Glutamatergic neuron (in vitro differentiated cells): ENCODE measurements around the gene GABRA4. TPM values are rescaled to one million over a fixed set of nuclear protein-coding genes. Genes with fewer than 3 reads are reported as not detected.
A peak's percentile ranks its signal among the peaks of the same experiment; 100 is the strongest.

Experiments
- DNase-seq: peaks from one replicate; pipeline ENCODE4 v3.0.0; 2022
- H3K27ac Mint-ChIP-seq: one replicate; pipeline ENCODE4 v1.8.0; 2020; ENCODE audit warnings: mild to moderate bottlenecking, mixed read lengths, inconsistent platforms; ENCODE audit not compliant: unreplicated experiment
- H3K27me3 Mint-ChIP-seq: one replicate; pipeline ENCODE4 v1.8.0; 2020; ENCODE audit warnings: mild to moderate bottlenecking, moderate library complexity, mixed read lengths, inconsistent platforms; ENCODE audit not compliant: unreplicated experiment
- H3K36me3 Mint-ChIP-seq: one replicate; pipeline ENCODE4 v1.8.0; 2020; ENCODE audit warnings: mild to moderate bottlenecking, mixed read lengths, inconsistent platforms; ENCODE audit not compliant: unreplicated experiment
- H3K4me1 Mint-ChIP-seq: one replicate; pipeline ENCODE4 v1.8.0; 2020; ENCODE audit warnings: mild to moderate bottlenecking, low read depth, mixed read lengths, inconsistent platforms; ENCODE audit not compliant: unreplicated experiment
- H3K4me3 Mint-ChIP-seq: one replicate; pipeline ENCODE4 v1.8.0; 2020; ENCODE audit warnings: mild to moderate bottlenecking, mixed read lengths, inconsistent platforms; ENCODE audit not compliant: unreplicated experiment
- H3K9me3 Mint-ChIP-seq: one replicate; pipeline ENCODE4 v1.8.0; 2020; ENCODE audit warnings: mild to moderate bottlenecking, moderate library complexity, mixed read lengths, inconsistent platforms; ENCODE audit not compliant: unreplicated experiment
- CTCF ChIP-seq: fragments of 200-600 bp; sonication (generic); IDR thresholded peaks from one replicate; pipeline ENCODE4 v1.5.0; 2021; ENCODE audit not compliant: partially characterized antibody, unreplicated experiment
- total RNA-seq: library from RNA; stranded (reverse); fragmentation: NEBNext Ultra II Directional; extraction: Animal tissue kit (Norgen Biotek cat#: 25700); gene quantifications from one replicate; pipeline ENCODE4 v1.2.1, GENCODE V29; 2021; ENCODE audit not compliant: unreplicated experiment

GABRA4 gene
- total RNA-seq, 1 donor from 2014 or later: not detected

GRCh38 chr4:46999566-46999965, 6.2 kb upstream of the GABRA4 start:
- no peak for TF ChIP-seq CTCF
- no peaks in the 10 kb centered on the region for H3K9me3 Mint-ChIP-seq
- H3K36me3 Mint-ChIP-seq: no peaks in the 10 kb centered on the region
- H3K27ac Mint-ChIP-seq: no peak overlapping the region
- no peaks in the 10 kb centered on the region for H3K27me3 Mint-ChIP-seq
- H3K4me3 Mint-ChIP-seq: no peak overlapping the region
- no peak for DNase-seq
- no peaks in the 10 kb centered on the region for H3K4me1 Mint-ChIP-seq

GRCh38 chr4:46994007-46994405, 625 bp upstream of the GABRA4 start:
- H3K4me3 Mint-ChIP-seq: peak overlapping the region; percentile 91
- H3K36me3 Mint-ChIP-seq: no peaks in the 10 kb centered on the region
- peaks cover 9% of the 10 kb centered on the region for H3K4me1 Mint-ChIP-seq
- DNase-seq: peak; percentile 14
- no peak for TF ChIP-seq CTCF
- no peaks in the 10 kb centered on the region for H3K9me3 Mint-ChIP-seq
- peaks cover 19% of the 10 kb centered on the region for H3K27me3 Mint-ChIP-seq
- no peak overlapping the region for H3K27ac Mint-ChIP-seq

DNA sequence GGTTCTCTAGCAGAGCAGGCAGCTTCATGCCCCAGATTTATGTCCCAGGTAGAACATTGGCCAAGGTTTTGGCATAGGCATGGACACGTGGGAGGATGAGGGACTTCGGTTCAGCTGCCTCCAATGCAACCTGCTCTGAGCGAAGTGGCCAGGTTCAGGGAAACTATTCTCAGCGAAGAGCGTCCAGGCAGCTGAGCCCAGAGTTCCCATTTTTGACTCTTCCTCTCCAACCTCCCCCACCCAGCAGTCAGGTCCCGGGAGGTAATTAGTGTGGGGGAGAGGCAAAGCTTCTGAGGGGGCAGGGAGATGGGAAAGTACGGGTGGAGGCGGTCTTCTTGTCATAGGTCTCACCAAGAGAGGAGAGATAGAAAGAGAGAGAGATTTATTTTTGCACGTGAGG, 1.0 kb downstream of the GABRA4 start:
- no peak for DNase-seq
- peak overlapping the region; percentile 91 for H3K4me3 Mint-ChIP-seq
- peaks cover 19% of the 10 kb centered on the region for H3K27me3 Mint-ChIP-seq
- no peaks in the 10 kb centered on the region for H3K36me3 Mint-ChIP-seq
- no peaks in the 10 kb centered on the region for H3K9me3 Mint-ChIP-seq
- peaks cover 9% of the 10 kb centered on the region for H3K4me1 Mint-ChIP-seq
- no peak overlapping the region for H3K27ac Mint-ChIP-seq
- TF ChIP-seq CTCF: no peak

- Mint-ChIP-seq H3K4me3 (no peak overlapping the region), H3K9me3 (peaks cover 2% of the 10 kb centered on the region), H3K27me3 (peaks cover 1% of the 10 kb centered on the region), H3K36me3 (no peaks in the 10 kb centered on the region), H3K27ac (no peak overlapping the region), H3K4me1 (peaks cover under 1% of the 10 kb centered on the region)
- TF ChIP-seq CTCF: no peak
- DNase-seq: no peak
These were observed 6.3 kb downstream of the GABRA4 start for GRCh38 chr4:46986922-46987638.

DNA sequence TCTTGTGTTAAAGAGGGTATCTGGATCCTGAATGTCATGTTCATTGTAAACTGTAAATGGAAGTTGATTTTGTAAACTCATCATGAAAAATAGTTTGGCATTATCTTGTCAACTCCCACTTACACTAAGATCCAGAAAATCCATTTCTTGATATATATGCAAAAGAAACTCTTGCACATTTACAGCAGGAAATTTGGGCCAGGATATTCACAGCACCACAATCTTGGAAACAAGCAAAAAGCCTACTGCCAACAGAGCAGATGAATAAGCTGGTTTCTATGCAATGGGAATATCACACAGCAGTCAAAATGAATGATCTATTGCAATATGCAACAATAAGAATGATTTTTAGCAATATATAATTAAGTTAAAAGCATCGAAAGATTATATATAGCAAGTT, 8.6 kb downstream of the GABRA4 start:
- Mint-ChIP-seq H3K9me3 (peaks cover 2% of the 10 kb centered on the region), H3K4me1 (no peaks in the 10 kb centered on the region), H3K27me3 (no peaks in the 10 kb centered on the region), H3K36me3 (no peaks in the 10 kb centered on the region), H3K4me3 (no peak overlapping the region), H3K27ac (no peak overlapping the region)
- no peak for TF ChIP-seq CTCF
- DNase-seq: no peak
